ENCODE results near the gene ACOT2.

Gene ACOT2

DNA sequence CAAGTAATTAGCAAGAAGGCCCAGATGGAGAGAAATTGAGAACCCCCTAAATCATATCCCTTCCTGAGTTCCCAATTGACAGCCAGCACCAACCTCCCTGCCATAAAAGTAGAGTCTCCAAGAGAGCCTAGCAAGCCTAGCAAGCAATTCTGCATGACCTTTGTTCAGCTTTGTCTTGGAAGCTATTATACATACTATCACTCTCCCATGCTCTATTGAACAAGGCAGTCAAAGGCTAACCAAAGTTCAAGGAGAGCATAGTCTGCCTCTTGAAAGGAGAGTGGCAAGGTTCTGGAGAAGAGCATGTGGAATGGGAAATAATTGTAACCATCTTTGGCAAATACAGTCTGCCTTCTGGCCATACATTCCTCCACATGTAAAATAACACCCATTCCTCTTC, 30.5 kb downstream of the ACOT2 start:
- TF ChIP-seq GATA1 (IDR thresholded peaks at IDR 0.05; ENCODE audit: low read depth, low read length) (no peak), POLR2A (IDR thresholded peaks at IDR 0.05; ENCODE audit: low read length) (no peak)
- DNase-seq = no peak

- TF ChIP-seq GATA1 (IDR thresholded peaks at IDR 0.05; ENCODE audit: low read depth, low read length) (no peak), POLR2A (IDR thresholded peaks at IDR 0.05; ENCODE audit: low read length) (no peak)
- no peak for DNase-seq
Observed at GRCh38 chr14:73602994-73603393, 34.0 kb downstream of the ACOT2 start.

DNA sequence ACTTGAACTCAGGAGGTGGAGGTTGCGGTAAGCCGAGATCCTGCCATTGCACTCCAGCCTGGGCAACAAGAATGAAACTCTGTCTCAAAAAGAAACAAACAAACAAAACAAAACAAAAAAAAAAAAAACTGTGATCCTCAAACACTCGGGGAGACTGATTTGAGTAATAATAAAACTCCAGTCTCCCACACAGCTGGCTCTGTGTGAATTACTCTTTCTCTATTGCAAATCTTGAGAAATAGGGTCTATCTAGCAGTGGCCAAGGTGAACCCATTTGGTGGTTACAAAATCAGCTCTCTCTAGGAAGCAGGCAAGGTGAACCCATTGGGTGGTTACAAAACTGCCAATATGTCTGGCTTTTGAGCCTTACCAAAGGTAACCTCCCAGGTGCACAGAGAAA, 37.3 kb downstream of the ACOT2 start:
- no peak for TF ChIP-seq POLR2A (IDR thresholded peaks at IDR 0.05; ENCODE audit: low read length)
- TF ChIP-seq GATA1 (IDR thresholded peaks at IDR 0.05; ENCODE audit: low read depth, low read length) = no peak
- no peak for DNase-seq

GRCh38 chr14:73607241-73607640, 38.2 kb downstream of the ACOT2 start:
- TF ChIP-seq GATA1 (IDR thresholded peaks at IDR 0.05; ENCODE audit: low read depth, low read length) = no peak
- TF ChIP-seq POLR2A (IDR thresholded peaks at IDR 0.05; ENCODE audit: low read length) = no peak
- DNase-seq = no peak

- TF ChIP-seq POLR2A (IDR thresholded peaks at IDR 0.05; ENCODE audit: low read length) = no peak
- no peak for TF ChIP-seq GATA1 (IDR thresholded peaks at IDR 0.05; ENCODE audit: low read depth, low read length)
- DNase-seq = no peak
Observed at GRCh38 chr14:73610687-73611086, 41.7 kb downstream of the ACOT2 start.

DNA sequence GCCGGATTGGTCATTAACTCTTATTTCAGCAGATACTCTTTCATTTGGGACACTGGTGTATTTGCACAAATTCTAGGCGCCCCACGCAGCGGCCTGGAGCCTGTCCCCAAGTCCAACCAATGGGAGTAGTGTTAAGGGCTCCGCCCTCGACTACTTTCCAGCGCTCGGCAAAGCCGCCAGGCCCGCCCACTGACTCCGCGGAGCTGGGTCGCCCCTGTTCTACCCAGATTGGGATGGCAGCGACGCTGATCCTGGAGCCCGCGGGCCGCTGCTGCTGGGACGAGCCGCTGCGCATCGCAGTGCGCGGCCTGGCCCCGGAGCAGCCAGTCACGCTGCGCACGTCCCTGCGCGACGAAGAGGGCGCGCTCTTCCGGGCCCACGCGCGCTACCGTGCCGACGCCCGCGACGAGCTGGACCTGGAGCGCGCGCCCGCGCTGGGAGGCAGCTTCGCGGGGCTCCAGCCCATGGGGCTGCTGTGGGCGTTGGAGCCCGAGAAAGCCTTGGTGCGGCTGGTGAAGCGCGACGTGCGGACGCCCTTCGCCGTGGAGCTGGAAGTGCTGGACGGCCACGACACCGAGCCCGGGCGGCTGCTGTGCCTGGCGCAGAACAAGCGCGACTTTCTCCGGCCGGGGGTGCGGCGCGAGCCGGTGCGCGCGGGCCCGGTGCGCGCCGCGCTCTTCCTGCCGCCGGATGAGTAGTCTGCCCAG, 43.5 kb downstream of the ACOT2 start, which contains the start of gene ACOT6:
Gene ACOT6, plus strand, starts transcription at position 179 of the 707 bp plus-strand sequence. Its CDS starts 55 bp downstream, at position 234.
- DNase-seq = peak; percentile 75 to 81
- TF ChIP-seq GATA1 (IDR thresholded peaks at IDR 0.05; ENCODE audit: low read depth, low read length) (no peak), POLR2A (IDR thresholded peaks at IDR 0.05; ENCODE audit: low read length) (peak; percentile 21)

DNA sequence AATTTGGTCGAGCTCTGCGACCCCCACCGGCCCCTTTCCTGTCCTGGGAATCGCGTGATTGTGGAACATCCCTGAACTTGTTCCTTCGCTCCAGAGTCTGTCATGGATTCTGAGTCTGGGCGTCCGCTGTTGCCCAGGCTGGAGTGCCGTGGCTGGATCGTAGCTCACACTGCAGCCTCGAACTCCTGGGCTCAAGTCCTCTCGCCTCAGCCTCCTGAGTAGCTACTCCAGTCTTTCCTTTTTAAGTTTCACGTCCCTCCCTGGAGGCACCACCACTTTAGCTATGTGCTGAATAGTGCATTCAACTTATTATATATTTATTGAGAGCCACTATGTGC, 44.0 kb downstream of the ACOT2 start:
- no peak for TF ChIP-seq GATA1 (IDR thresholded peaks at IDR 0.05; ENCODE audit: low read depth, low read length)
- no peak for TF ChIP-seq POLR2A (IDR thresholded peaks at IDR 0.05; ENCODE audit: low read length)
- peak in 1 of 2 experiments; percentile 36 for DNase-seq

- no peak for TF ChIP-seq GATA1 (IDR thresholded peaks at IDR 0.05; ENCODE audit: low read depth, low read length)
- no peak for TF ChIP-seq POLR2A (IDR thresholded peaks at IDR 0.05; ENCODE audit: low read length)
- no peak for DNase-seq
Observed at GRCh38 chr14:73613419-73613963, 44.5 kb downstream of the ACOT2 start.

GRCh38 chr14:73616831-73617230, 47.8 kb downstream of the ACOT2 start:
- TF ChIP-seq GATA1 (IDR thresholded peaks at IDR 0.05; ENCODE audit: low read depth, low read length) = no peak
- TF ChIP-seq POLR2A (IDR thresholded peaks at IDR 0.05; ENCODE audit: low read length) = no peak
- no peak for DNase-seq

- no peak for DNase-seq
- TF ChIP-seq GATA1 (IDR thresholded peaks at IDR 0.05; ENCODE audit: low read depth, low read length) (no peak), POLR2A (IDR thresholded peaks at IDR 0.05; ENCODE audit: low read length) (no peak)
Observed at GRCh38 chr14:73619524-73619923, 50.5 kb downstream of the ACOT2 start.

DNA sequence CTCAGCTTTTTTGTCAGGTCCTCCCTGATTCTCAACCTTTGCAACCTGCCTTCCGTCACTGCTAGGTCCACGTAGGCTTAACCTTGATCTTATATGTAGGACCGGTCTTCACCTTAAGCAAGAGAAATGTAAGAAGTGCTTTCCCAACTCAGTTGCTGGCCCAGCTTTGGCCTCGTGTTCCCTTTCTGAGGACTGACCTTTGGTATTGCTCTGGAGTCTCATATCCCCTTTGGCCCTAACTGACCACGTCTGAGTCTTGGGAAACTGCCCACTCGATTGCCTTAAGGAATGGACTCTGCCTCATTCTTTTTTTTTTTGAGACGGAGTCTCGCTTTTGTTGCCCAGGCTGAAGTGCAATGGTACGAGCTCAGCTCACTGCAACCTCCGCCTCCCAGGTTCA, 51.3 kb downstream of the ACOT2 start:
- DNase-seq = no peak
- TF ChIP-seq POLR2A (IDR thresholded peaks at IDR 0.05; ENCODE audit: low read length) (no peak), GATA1 (IDR thresholded peaks at IDR 0.05; ENCODE audit: low read depth, low read length) (no peak)

- TF ChIP-seq GATA1 (IDR thresholded peaks at IDR 0.05; ENCODE audit: low read depth, low read length) (no peak), POLR2A (IDR thresholded peaks at IDR 0.05; ENCODE audit: low read length) (no peak)
Observed at GRCh38 chr14:73623504-73624054, 54.6 kb downstream of the ACOT2 start.

More at GRCh38 chr14:73623504-73624054, 54.6 kb downstream of the ACOT2 start:
- DNase-seq = no peak
